ENCODE measurements around the gene FABP6. TPM values are rescaled to one million over a fixed set of nuclear protein-coding genes. Genes with fewer than 3 reads are reported as not detected.

Gene FABP6
- total and polyA plus RNA-seq, 9 of the 15 experiments (the other 6 are each of a cell fraction or from before 2014, with no cell fraction given), result 0.11 to 0.33 (median 0.21) TPM; not detected in 4

- 2% methylated on average over 3 of the region's 3 CpGs for WGBS (ENCODE audit: insufficient coverage, low coverage, missing lambda C conversion rate)
- intact Hi-C loops (cut with micrococcal nuclease) (no loop called here), in situ Hi-C loops (cut with MboI) (no loop called here)
- ChIA-PET CTCF (ENCODE audit: low intra/inter-chr PET ratio) (no interaction called here), POLR2A (interaction anchor here (0.9 to 1.2 kb wide), 2 partner anchors 11 kb away, joined by 3 read pairs; no protein-coding TSS in a partner anchor)
- no peaks in the 10 kb centered on the region for H3K9me1 ChIP-seq (ENCODE audit: control insufficient read depth, insufficient read depth, low read length)
- FAIRE-seq, result no peak
- no peak overlapping the region for H3K27ac ChIP-seq (ENCODE audit: extremely low read depth, low read depth, low read length)
- no peaks in the 10 kb centered on the region for H4K20me1 ChIP-seq (replicated peaks; ENCODE audit: control insufficient read depth, insufficient read depth, low read length)
- no peak; the same call in 2 of the 3 replicates for ATAC-seq
- H3K27me3 ChIP-seq (ENCODE audit: control insufficient read depth in 2 of 2, insufficient read depth in 2 of 2, low read length in 2 of 2), result peaks cover 11 to 17% of the 10 kb centered on the region in 2 experiments; a peak in 4 of 5 replicates
- no peak for DNase-seq (ENCODE audit: extremely low read depth in 1 of 4, low spot score in 3 of 4)
- no peak overlapping the region for H2AFZ ChIP-seq (ENCODE audit: low read depth, low read length)
- no peaks in the 10 kb centered on the region; a peak in 1 of 5 replicates for H3K4me1 ChIP-seq (replicated peaks in 1 of 2; ENCODE audit: control insufficient read depth in 2 of 2, insufficient read depth in 2 of 2, low read length in 2 of 2)
- no peak overlapping the region for H3K4me2 ChIP-seq (ENCODE audit: insufficient read depth, low read length)
- no peak overlapping the region for H3K4me3 ChIP-seq
- no peaks in the 10 kb centered on the region for H3K9me3 ChIP-seq (replicated peaks; ENCODE audit: control insufficient read depth, insufficient read depth, low read depth, low read length)
- H3K9ac ChIP-seq (ENCODE audit: insufficient read depth in 1 of 2, low read depth in 2 of 2, low read length in 2 of 2), result no peak overlapping the region
- H3K36me3 ChIP-seq (ENCODE audit: control insufficient read depth, insufficient read depth, low read length), result no peaks in the 10 kb centered on the region
- no peaks in the 10 kb centered on the region for H3K79me2 ChIP-seq (ENCODE audit: control insufficient read depth, insufficient read depth, low read length)
- no TSS peak for BruUV-seq (replicated peaks)
- TF ChIP-seq ZBTB26 (CRISPR knock-in tag; IDR thresholded peaks at IDR 0.05), result no peak
- no peak for TF ChIP-seq ZFX (CRISPR knock-in tag; IDR thresholded peaks at IDR 0.05)
- TF ChIP-seq, protein P1, sequence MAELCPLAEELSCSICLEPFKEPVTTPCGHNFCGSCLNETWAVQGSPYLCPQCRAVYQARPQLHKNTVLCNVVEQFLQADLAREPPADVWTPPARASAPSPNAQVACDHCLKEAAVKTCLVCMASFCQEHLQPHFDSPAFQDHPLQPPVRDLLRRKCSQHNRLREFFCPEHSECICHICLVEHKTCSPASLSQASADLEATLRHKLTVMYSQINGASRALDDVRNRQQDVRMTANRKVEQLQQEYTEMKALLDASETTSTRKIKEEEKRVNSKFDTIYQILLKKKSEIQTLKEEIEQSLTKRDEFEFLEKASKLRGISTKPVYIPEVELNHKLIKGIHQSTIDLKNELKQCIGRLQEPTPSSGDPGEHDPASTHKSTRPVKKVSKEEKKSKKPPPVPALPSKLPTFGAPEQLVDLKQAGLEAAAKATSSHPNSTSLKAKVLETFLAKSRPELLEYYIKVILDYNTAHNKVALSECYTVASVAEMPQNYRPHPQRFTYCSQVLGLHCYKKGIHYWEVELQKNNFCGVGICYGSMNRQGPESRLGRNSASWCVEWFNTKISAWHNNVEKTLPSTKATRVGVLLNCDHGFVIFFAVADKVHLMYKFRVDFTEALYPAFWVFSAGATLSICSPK (IDR thresholded peaks at IDR 0.05; ENCODE audit: borderline replicate concordance), result no peak
- TF ChIP-seq MAFF (IDR thresholded peaks at IDR 0.05; ENCODE audit: low read length), result no peak
- TF ChIP-seq ZFPM2 (CRISPR knock-in tag; IDR thresholded peaks at IDR 0.05), result no peak
- TF ChIP-seq, protein P2, sequence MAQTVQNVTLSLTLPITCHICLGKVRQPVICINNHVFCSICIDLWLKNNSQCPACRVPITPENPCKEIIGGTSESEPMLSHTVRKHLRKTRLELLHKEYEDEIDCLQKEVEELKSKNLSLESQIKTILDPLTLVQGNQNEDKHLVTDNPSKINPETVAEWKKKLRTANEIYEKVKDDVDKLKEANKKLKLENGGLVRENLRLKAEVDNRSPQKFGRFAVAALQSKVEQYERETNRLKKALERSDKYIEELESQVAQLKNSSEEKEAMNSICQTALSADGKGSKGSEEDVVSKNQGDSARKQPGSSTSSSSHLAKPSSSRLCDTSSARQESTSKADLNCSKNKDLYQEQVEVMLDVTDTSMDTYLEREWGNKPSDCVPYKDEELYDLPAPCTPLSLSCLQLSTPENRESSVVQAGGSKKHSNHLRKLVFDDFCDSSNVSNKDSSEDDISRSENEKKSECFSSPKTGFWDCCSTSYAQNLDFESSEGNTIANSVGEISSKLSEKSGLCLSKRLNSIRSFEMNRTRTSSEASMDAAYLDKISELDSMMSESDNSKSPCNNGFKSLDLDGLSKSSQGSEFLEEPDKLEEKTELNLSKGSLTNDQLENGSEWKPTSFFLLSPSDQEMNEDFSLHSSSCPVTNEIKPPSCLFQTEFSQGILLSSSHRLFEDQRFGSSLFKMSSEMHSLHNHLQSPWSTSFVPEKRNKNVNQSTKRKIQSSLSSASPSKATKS (CRISPR knock-in tag; IDR thresholded peaks at IDR 0.05), result no peak
- TF ChIP-seq ZC3H4 (CRISPR knock-in tag; IDR thresholded peaks at IDR 0.05; ENCODE audit: borderline replicate concordance), result no peak
- TF ChIP-seq PHF8 (IDR thresholded peaks at IDR 0.05; ENCODE audit: borderline replicate concordance, low read length), result no peak
- TF ChIP-seq MIER1 (IDR thresholded peaks at IDR 0.05; ENCODE audit: low read depth), result no peak
- TF ChIP-seq, protein P3, sequence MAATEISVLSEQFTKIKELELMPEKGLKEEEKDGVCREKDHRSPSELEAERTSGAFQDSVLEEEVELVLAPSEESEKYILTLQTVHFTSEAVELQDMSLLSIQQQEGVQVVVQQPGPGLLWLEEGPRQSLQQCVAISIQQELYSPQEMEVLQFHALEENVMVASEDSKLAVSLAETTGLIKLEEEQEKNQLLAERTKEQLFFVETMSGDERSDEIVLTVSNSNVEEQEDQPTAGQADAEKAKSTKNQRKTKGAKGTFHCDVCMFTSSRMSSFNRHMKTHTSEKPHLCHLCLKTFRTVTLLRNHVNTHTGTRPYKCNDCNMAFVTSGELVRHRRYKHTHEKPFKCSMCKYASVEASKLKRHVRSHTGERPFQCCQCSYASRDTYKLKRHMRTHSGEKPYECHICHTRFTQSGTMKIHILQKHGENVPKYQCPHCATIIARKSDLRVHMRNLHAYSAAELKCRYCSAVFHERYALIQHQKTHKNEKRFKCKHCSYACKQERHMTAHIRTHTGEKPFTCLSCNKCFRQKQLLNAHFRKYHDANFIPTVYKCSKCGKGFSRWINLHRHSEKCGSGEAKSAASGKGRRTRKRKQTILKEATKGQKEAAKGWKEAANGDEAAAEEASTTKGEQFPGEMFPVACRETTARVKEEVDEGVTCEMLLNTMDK (IDR thresholded peaks at IDR 0.05; ENCODE audit: borderline replicate concordance, insufficient read depth, low read depth, low read length, poor library complexity, severe bottlenecking), result no peak
- TF ChIP-seq ZFP91 (CRISPR knock-in tag; IDR thresholded peaks at IDR 0.05), result no peak
- no peak for TF ChIP-seq SMARCC2 (IDR thresholded peaks at IDR 0.05; ENCODE audit: low read depth)
- TF ChIP-seq IFI16 (CRISPR knock-in tag; IDR thresholded peaks at IDR 0.05), result no peak
- TF ChIP-seq ZNF764 (CRISPR knock-in tag; IDR thresholded peaks at IDR 0.05; ENCODE audit: low read depth), result no peak
Measured at GRCh38 chr5:160221082-160221481, 8.2 kb upstream of the FABP6 start.

Data from K562 (cell line).